ENCODE data around the gene FRMD4B.
"Not testable (repeated sequence)": the region's sequence is repeated elsewhere in the genome, so short reads cannot be mapped to it uniquely, and the experiment has no call there.

DNA sequence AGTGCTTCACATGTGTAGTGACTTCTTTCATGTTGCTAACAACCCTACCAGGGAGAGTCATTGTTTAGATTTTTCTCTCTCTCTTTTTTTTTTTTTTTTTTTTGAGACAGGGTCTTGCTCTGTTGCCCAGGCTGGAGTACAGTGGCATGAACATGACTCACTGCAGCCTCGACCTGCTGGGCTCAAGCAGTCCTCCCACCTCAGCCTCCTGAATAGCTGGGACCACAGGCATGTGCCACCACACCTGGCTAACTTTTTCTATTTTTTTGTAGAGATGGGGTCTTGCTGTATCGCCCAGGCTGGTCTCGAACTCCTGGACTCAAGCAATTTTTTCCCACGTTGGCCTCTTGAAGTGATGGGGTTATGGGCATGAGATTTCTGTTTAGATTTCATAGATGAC lies 63.4 kb downstream of the FRMD4B start:
- not testable (repeated sequence) for TF ChIP-seq EZH2 (IDR thresholded peaks at IDR 0.05; ENCODE audit: borderline replicate concordance, low read depth, low read length, severe bottlenecking)
- TF ChIP-seq, protein P1, sequence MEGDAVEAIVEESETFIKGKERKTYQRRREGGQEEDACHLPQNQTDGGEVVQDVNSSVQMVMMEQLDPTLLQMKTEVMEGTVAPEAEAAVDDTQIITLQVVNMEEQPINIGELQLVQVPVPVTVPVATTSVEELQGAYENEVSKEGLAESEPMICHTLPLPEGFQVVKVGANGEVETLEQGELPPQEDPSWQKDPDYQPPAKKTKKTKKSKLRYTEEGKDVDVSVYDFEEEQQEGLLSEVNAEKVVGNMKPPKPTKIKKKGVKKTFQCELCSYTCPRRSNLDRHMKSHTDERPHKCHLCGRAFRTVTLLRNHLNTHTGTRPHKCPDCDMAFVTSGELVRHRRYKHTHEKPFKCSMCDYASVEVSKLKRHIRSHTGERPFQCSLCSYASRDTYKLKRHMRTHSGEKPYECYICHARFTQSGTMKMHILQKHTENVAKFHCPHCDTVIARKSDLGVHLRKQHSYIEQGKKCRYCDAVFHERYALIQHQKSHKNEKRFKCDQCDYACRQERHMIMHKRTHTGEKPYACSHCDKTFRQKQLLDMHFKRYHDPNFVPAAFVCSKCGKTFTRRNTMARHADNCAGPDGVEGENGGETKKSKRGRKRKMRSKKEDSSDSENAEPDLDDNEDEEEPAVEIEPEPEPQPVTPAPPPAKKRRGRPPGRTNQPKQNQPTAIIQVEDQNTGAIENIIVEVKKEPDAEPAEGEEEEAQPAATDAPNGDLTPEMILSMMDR (IDR thresholded peaks at IDR 0.05; ENCODE audit: borderline replicate concordance, extremely low read depth, low read length, poor library complexity, severe bottlenecking): not testable (repeated sequence)

Measured in DND-41 (cell line).